Head of caudate nucleus (tissue), 42 donors: Measurements from ENCODE around the gene KRT36.
A peak's percentile ranks its signal among the peaks of the same experiment; 100 is the strongest.

Experiments
- DNase-seq, 42 donors: peaks; one replicate each; pipeline versions ENCODE4 v3.0.0 to v3.0.0-alpha.2; 2020 to 2021; ENCODE audit warnings: mixed read lengths in 7 of 42
- intact Hi-C: fragments of 100-400 bp; cut with DNase I; formaldehyde crosslinking; loops from one replicate; pipeline ENCODE4 v1.15.0; 2022

The KRT36 gene

GRCh38 chr17:41452281-41452680 is 37.4 kb downstream of the KRT36 start:
- DNase-seq = no peak

GRCh38 chr17:41451154-41451728 is 38.5 kb downstream of the KRT36 start:
- intact Hi-C loops = no loop called here
- DNase-seq = no peak

More at GRCh38 chr17:41452281-41452680, 37.4 kb downstream of the KRT36 start:
- intact Hi-C loops = no loop called here

DNA sequence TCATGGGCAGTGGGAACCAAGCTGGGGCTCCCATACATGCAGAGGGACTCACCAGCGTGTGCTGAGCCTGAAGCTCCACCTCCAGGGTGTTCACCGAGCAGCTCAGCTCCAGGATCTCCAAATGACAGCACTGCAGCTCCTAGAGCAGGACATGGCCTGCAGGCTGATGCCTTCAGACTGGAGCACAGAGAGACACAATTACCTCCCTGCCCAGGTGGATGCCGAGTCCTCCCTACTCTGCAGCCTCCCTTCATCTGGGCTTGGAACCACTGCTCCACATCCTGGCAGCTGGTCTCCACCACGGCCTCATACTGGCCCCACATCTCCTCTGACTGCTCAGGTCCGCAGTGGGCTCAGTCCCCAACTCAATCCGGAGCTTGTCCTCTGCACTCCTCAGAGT is 40.7 kb downstream of the KRT36 start:
- intact Hi-C loops = no loop called here
- DNase-seq = no peak

GRCh38 chr17:41448506-41448905 is 41.2 kb downstream of the KRT36 start:
- intact Hi-C loops = no loop called here
- DNase-seq = no peak

GRCh38 chr17:41446806-41447205 is 42.9 kb downstream of the KRT36 start:
- intact Hi-C loops = no loop called here
- DNase-seq = no peak

- intact Hi-C loops = no loop called here
- no peak for DNase-seq
These were observed 45.1 kb downstream of the KRT36 start for GRCh38 chr17:41444640-41445039.

DNA sequence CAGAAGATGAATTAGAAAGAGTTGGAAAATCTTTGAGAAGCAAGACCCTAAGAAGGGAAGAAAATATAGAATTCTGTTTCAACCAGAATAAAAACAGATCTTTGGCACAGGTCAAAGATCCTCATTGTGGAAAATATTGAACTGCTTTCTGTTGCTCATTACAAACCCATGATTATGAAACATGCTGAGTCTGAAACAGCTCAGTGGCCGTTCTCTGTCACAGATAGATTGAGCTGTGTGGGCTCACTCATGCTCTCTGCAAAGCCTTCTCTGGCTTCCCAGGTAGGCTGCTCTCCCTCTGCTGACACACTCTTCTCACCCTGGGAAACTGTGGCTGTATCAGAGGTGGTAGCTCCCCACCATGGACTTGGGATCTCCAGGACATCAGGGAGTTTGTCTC is 45.5 kb downstream of the KRT36 start:
- intact Hi-C loops = no loop called here
- peak in 3 of 42 donors; percentile 12 to 45 (median 15) for DNase-seq

- intact Hi-C loops = no loop called here
These were observed 47.0 kb downstream of the KRT36 start for GRCh38 chr17:41442739-41443138.

GRCh38 chr17:41440531-41441033 is 49.1 kb downstream of the KRT36 start, which contains the start of gene KRT38:
Gene KRT38 (minus strand): TSS chr17:41440983. CDS start chr17:41440921, 62 bp downstream.
- no peak for DNase-seq
- intact Hi-C loops = no loop called here

More at GRCh38 chr17:41442739-41443138, 47.0 kb downstream of the KRT36 start:
- no peak for DNase-seq

GRCh38 chr17:41439375-41439774 is 50.3 kb downstream of the KRT36 start:
- intact Hi-C loops = no loop called here
- DNase-seq = no peak

- intact Hi-C loops = no loop called here
- DNase-seq = no peak
These were observed 51.9 kb downstream of the KRT36 start for GRCh38 chr17:41437769-41438168.

GRCh38 chr17:41437254-41437653 is 52.5 kb downstream of the KRT36 start:
- intact Hi-C loops = no loop called here

More at GRCh38 chr17:41437254-41437653, 52.5 kb downstream of the KRT36 start:
- DNase-seq = no peak
